ENCODE data around the gene TRNT1. TPM values are rescaled to one million over a fixed set of nuclear protein-coding genes. Genes with fewer than 3 reads are reported as not detected.

The TRNT1 gene
- polyA plus RNA-seq, 1 donor (not counting 4 experiments of a cell fraction or from before 2014, with no cell fraction given): 13.0 TPM

DNA sequence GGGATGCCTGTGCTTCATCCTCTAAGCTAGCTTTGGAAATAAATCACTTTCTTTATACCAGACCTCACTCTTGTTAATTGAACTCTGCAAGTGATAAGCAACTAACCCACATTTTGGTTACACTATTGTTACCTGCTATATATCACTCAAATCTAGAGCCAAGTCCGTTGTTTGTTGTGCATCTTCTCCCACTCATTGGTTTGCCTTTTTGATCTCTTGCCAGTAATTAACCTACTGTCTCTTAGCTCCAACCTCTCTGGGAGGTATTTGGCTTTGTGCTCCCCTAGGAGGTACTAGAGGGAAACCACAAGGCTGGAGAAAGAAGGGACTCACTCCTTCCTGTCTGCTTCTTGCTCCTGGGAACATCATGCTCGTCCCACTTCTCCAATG is 65.5 kb downstream of the TRNT1 start:
- Histone ChIP-seq H3K27ac (ENCODE audit: control insufficient read depth, insufficient read depth, low read length) (no peak overlapping the region), H3K27me3 (ENCODE audit: control insufficient read depth, extremely low read depth, insufficient read depth, low read length) (no peaks in the 10 kb centered on the region), H3K9ac (ENCODE audit: control insufficient read depth, extremely low read depth, insufficient read depth, low read length) (no peak overlapping the region), H4K20me1 (ENCODE audit: control insufficient read depth, extremely low read depth, insufficient read depth, low read length) (no peaks in the 10 kb centered on the region), H3K4me3 (ENCODE audit: control insufficient read depth in 2 of 3, extremely low read depth in 1 of 3, insufficient read depth in 2 of 3, low read depth in 1 of 3, low read length in 3 of 3) (no peak overlapping the region), H3K4me1 (ENCODE audit: control insufficient read depth, extremely low read depth, insufficient read depth, low read length) (no peaks in the 10 kb centered on the region), H3K79me2 (ENCODE audit: control insufficient read depth, insufficient read depth, low read length) (no peaks in the 10 kb centered on the region), H3K9me3 (ENCODE audit: control insufficient read depth, low read depth, low read length) (no peaks in the 10 kb centered on the region), H2AFZ (ENCODE audit: control insufficient read depth, low read length) (no peak overlapping the region), H3K36me3 (ENCODE audit: control insufficient read depth in 2 of 2, extremely low read depth in 1 of 2, insufficient read depth in 2 of 2, low read length in 2 of 2) (no peaks in the 10 kb centered on the region), H3K4me2 (ENCODE audit: control insufficient read depth, extremely low read depth, insufficient read depth, low read depth, low read length) (no peak overlapping the region), H3K9me1 (ENCODE audit: control insufficient read depth, extremely low read depth, insufficient read depth, low read length) (no peaks in the 10 kb centered on the region)
- FAIRE-seq (no peak), DNase-seq (ENCODE audit: low read depth, low spot score) (no peak)
- no peak for TF ChIP-seq EZH2 (IDR thresholded peaks at IDR 0.05; ENCODE audit: low read length)
- TF ChIP-seq, protein P1, sequence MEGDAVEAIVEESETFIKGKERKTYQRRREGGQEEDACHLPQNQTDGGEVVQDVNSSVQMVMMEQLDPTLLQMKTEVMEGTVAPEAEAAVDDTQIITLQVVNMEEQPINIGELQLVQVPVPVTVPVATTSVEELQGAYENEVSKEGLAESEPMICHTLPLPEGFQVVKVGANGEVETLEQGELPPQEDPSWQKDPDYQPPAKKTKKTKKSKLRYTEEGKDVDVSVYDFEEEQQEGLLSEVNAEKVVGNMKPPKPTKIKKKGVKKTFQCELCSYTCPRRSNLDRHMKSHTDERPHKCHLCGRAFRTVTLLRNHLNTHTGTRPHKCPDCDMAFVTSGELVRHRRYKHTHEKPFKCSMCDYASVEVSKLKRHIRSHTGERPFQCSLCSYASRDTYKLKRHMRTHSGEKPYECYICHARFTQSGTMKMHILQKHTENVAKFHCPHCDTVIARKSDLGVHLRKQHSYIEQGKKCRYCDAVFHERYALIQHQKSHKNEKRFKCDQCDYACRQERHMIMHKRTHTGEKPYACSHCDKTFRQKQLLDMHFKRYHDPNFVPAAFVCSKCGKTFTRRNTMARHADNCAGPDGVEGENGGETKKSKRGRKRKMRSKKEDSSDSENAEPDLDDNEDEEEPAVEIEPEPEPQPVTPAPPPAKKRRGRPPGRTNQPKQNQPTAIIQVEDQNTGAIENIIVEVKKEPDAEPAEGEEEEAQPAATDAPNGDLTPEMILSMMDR (optimal IDR thresholded peaks at IDR 0.05 in 1 of 3, IDR thresholded peaks at IDR 0.05 in 1 of 3, conservative IDR thresholded peaks at IDR 0.05 in 1 of 3; ENCODE audit: extremely low read depth in 1 of 3, insufficient read depth in 2 of 3, low read length in 3 of 3): no peak
- dilution Hi-C loops (cut with MboI; ENCODE audit: extremely low pct_ligation_motif_present, low sequenced_read_pairs): no loop called here

DNA sequence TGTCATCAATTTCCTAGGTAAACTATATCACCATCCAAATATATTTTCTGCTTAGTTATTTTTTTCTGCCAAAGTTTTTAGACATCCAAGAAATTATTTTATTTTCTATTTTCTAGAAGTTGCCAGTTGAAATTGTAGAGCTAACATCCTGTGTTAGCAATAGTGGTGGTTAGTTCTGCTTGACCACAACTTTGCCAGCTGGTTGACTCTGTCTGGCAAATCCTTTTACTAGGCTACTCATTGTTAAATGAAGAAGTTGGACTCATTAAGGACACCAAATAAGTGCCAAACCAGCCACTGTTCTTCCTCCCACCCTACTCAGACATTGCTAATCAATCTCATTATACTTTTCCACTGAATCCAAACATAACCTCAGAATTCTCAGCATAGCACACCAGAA is 68.1 kb downstream of the TRNT1 start:
- dilution Hi-C loops (cut with MboI; ENCODE audit: extremely low pct_ligation_motif_present, low sequenced_read_pairs): no loop called here
- FAIRE-seq (no peak), DNase-seq (ENCODE audit: low read depth, low spot score) (no peak)
- H3K36me3 ChIP-seq (ENCODE audit: control insufficient read depth in 2 of 2, extremely low read depth in 1 of 2, insufficient read depth in 2 of 2, low read length in 2 of 2): no peaks in the 10 kb centered on the region
- no peak overlapping the region for H3K4me3 ChIP-seq (ENCODE audit: control insufficient read depth in 2 of 3, extremely low read depth in 1 of 3, insufficient read depth in 2 of 3, low read depth in 1 of 3, low read length in 3 of 3)
- no peaks in the 10 kb centered on the region for H3K9me1 ChIP-seq (ENCODE audit: control insufficient read depth, extremely low read depth, insufficient read depth, low read length)
- H3K9ac ChIP-seq (ENCODE audit: control insufficient read depth, extremely low read depth, insufficient read depth, low read length): no peak overlapping the region
- TF ChIP-seq, protein P1 (optimal IDR thresholded peaks at IDR 0.05 in 1 of 3, IDR thresholded peaks at IDR 0.05 in 1 of 3, conservative IDR thresholded peaks at IDR 0.05 in 1 of 3; ENCODE audit: extremely low read depth in 1 of 3, insufficient read depth in 2 of 3, low read length in 3 of 3): no peak
- TF ChIP-seq EZH2 (IDR thresholded peaks at IDR 0.05; ENCODE audit: low read length): no peak
- H3K4me1 ChIP-seq (ENCODE audit: control insufficient read depth, extremely low read depth, insufficient read depth, low read length): no peaks in the 10 kb centered on the region
- H2AFZ ChIP-seq (ENCODE audit: control insufficient read depth, low read length): no peak overlapping the region
- no peak overlapping the region for H3K27ac ChIP-seq (ENCODE audit: control insufficient read depth, insufficient read depth, low read length)
- no peaks in the 10 kb centered on the region for H3K9me3 ChIP-seq (ENCODE audit: control insufficient read depth, low read depth, low read length)
- H4K20me1 ChIP-seq (ENCODE audit: control insufficient read depth, extremely low read depth, insufficient read depth, low read length): no peaks in the 10 kb centered on the region
- no peak overlapping the region for H3K4me2 ChIP-seq (ENCODE audit: control insufficient read depth, extremely low read depth, insufficient read depth, low read depth, low read length)
- H3K27me3 ChIP-seq (ENCODE audit: control insufficient read depth, extremely low read depth, insufficient read depth, low read length): no peaks in the 10 kb centered on the region
- no peaks in the 10 kb centered on the region for H3K79me2 ChIP-seq (ENCODE audit: control insufficient read depth, insufficient read depth, low read length)

Data from keratinocyte (primary cell).